GM04504 (cell line): ENCODE measurements around the gene TBC1D2B.
"Not testable (repeated sequence)": the region's sequence is repeated elsewhere in the genome, so short reads cannot be mapped to it uniquely, and the experiment has no call there.

Experiments used
- DNase-seq: peaks from one replicate; pipeline ENCODE4 v3.0.0-alpha.2; 2012; ENCODE audit warnings: low read depth

The TBC1D2B gene

DNA sequence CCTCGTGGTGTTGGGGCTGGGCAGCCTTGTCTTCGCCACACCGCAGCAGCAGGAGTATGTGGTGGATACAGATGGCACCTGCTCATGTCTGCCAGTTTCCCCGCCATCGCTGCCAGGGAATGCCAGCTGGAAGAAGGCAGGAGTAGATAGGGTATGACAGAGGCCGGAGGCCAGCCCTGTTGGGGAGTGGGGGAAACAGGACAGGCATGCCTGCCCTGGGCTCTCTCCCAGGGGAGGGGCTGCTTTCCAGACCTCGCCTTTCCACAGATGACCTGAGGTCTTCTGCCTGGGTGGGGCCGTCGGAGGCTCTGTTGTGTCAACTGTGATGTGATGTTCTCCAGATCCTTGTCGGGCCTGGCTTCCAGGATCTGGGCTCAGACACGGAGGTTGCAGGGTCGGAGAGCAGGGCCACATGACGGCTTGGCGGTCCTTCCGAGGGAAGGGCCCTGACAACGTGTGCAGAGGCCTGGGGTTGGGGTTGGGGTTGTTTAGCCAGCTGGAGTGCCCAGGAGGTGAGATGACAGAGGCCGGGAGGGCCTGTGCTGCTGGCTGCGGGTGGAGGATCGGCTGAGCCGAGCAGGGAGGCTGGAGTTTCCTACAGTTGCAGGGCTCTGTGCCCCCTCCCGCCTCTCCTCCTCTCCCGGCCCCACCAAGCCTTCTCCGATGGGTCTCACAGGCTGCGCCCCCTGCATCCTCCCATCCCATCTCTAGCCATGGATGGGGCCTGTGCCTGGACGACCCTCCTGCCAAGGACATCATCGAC is 102.0 kb downstream of the TBC1D2B start:
- no peak for DNase-seq

DNA sequence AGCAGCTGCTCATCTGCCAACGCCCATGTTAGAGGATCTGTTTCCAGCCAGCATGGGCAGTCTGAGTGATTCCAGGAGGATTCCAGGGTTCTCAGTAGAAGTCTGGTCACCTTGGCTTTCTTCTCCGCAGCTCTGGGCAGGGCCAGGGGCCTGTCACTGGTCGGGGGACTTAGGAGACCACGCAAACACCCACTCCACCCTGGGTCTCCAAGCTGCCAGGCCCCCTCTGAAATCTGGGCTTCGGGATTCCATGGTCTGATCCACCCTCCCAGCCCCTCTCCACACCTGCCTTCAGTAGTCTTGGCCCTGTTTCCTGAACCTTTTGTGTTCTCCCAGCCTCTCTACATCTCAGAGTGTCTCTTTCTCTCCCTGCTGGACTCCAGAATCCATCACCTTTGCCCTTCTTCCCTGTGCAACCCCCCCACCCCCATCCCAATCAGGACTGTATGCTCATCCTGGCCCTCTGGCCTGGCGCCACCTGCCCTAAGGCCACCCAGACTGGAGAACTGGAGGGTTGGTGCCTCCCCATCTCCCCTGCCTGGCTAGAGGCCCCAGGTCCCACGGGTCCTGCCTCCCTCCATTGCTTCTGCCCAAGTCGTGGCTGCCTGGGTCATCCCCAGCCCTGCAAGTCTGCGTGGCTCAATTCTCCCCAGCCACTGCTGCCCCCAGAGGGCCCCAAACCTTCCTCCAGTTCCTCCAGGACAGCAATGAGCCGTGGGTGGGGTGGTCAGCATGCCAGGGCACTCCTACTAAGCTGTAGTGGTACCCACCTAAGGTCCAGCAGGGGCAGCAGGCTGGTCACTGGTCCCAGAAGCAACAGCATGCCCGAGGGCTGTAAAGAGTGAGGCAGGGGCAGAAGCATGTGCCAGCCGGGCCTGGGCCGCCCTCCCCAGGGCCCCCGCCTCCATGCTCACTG is 102.8 kb downstream of the TBC1D2B start:
- no peak for DNase-seq

DNA sequence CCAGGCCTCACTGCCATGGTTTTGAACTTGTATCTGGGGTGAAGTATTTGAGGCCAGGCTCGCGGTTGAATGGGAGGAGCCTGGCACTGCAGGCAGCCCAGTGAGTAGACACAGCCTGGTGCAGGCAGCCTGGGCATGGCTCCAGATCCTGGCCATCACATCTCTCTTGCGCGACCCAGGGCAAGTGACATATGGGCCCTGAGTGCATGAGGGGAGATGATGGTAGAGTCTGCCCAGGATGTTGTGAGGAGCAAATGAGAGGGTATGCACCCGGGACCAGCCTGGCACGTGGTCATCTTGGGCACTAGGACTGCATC is 103.5 kb downstream of the TBC1D2B start:
- DNase-seq, result no peak

DNA sequence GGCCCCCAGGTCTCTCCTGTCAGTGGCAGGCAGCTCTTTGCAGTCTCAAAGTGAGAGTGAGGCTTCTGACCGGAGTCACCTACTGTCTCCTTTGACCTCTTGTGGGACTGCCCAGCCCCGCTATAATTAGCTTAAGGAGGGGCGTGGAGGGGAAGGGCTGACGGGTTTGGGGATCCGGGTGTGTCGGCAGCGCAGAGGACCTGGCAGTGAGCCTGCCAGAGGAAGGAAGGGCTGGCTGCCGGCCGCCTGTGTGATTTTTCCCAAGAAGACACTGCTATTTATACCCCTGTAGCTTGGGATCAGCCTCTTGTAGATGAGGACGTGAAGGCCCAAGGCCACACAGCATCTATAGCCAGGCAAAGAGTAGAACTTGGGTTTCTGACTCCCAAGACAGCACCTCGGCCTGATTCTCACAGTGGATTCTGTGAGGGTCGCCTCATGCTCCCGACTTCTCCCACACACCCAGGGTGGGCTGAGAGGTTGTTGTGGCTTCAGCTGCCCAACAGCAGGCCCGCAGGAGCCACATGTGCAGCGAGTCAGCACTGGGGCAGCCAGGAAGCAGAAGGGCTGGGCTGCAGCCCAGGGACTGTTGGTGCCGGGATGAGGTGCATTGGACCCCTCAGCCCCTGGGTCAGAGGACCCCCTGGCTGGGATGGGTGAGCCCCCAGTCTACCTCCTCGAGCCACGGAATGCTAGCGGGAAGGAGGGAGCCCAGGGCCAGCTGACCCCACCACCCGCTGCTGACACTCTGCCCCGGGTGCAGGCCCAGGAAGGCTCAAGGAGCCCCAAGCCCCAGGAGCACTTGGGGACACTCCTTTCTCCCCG is 104.0 kb downstream of the TBC1D2B start:
- not testable (repeated sequence) for DNase-seq

DNA sequence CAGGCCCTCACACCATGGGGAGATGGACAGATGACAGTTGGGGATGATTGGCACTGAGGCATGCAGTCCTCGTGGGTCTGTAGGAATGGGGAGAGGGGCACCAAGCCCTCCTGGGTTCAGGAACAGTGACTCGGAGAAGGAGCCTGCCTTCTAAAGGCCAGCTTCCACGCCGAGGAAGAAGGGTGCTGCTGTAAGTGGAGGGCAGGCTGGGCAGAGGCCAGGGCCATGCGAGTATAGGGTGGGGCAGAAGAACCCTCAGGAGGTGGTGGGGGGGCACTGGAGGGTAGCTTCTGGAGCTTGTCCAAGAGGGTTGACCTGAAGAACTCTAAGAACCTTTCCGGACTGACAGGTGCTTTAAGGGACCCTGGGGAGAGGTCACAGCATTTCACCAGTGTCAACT is 104.8 kb downstream of the TBC1D2B start:
- not testable (repeated sequence) for DNase-seq

DNA sequence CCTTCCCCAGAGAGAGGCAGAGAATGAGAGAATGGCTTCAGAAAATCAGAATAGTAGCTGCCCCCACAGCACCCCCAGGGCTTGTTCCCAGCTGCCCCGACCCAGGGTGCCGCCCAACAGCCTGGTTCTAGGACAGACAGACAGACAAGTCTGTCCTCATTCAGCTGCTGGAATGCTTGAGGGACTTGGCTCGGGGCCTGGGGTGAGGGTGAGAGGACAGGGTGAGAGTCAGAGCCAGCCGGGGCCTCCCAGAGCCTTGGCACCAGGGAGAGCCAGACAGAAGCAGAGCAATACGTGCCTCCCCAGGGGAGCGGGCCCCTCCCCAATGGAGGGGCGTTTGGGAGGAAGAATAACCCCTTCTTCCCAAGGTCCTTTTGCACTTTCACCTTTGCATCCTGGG is 105.6 kb downstream of the TBC1D2B start:
- not testable (repeated sequence) for DNase-seq

DNA sequence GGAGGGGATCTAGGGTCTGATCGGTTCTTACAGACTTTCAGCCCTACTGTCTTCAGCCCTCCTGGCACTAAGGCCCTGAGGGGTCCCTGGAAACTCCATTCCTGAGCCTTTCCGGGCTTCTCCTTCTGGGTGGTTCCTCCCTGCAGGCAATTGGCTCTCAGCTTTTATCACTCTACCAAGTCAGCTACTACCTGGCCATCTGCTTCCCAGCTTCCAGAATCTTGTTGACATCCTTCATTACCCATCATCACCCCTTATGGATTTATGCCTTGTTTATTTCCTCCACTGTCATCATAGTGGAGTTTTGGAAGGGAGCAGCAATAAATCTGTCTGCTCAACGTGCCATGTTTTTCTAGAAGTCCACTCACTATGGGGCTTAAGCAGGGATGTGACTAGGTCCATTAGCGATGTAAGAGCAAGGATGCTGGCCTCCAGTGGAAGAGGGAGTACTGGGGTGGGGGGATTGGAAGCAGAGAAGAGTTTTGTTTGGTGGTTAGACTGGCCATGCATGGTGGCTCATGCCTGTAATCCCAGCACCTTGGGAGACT is 106.6 kb downstream of the TBC1D2B start:
- not testable (repeated sequence) for DNase-seq

DNA sequence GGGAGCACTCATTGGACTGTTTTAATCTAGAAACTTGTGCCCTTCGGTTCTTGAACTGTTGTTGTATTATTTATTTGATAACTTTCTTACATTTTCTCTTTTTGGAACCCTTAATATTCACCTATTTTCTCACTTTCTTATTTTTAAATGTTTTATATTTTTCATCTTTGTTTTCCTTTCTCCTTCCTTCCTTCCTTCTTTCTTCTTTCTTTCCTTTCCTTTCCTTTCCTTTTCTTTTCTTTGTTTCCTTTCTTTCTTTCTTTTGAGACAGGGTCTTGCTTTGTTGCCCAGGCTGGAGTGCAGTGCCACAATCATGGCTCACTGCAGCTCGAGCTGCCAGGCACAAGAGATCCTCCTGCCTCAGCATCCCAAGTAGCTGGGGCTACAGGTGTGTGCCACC is 108.5 kb downstream of the TBC1D2B start:
- no peak for DNase-seq

DNA sequence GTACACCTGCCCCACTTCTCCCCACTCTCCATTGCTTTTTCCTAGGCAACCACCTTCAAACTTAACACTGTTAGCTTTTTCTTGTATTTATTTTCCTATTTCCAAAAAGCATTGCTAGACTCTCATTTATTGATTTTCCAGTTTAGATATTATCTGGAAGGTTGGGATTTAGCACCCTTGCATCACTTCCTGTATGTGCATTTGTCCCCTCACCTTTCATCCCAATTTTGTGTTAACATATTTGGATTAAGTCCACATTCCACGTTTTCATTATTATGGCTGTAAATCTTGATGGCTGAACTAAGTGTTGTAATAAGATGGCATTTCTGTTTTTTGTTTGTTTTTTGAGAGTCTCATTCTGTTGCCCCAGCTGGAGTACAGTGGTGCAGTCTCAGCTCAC is 109.7 kb downstream of the TBC1D2B start:
- no peak for DNase-seq

DNA sequence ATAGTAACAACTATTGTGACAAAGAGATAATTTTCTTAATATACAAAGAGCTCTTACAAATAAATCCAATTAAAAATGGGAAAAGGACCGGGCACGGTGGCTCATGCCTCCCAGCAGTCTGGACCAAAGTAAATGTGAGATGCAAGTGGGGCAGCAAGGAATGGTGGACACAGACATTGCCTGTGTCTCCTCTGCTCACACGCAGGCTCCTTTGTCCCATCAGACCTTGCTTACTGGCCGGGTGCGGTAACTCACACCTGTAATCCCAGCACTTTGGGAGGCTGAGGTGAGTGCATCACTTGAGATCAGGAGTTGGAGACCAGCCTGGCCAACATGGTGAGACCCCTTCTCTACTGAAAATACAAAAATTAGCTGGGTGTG is 110.3 kb downstream of the TBC1D2B start:
- not testable (repeated sequence) for DNase-seq

DNA sequence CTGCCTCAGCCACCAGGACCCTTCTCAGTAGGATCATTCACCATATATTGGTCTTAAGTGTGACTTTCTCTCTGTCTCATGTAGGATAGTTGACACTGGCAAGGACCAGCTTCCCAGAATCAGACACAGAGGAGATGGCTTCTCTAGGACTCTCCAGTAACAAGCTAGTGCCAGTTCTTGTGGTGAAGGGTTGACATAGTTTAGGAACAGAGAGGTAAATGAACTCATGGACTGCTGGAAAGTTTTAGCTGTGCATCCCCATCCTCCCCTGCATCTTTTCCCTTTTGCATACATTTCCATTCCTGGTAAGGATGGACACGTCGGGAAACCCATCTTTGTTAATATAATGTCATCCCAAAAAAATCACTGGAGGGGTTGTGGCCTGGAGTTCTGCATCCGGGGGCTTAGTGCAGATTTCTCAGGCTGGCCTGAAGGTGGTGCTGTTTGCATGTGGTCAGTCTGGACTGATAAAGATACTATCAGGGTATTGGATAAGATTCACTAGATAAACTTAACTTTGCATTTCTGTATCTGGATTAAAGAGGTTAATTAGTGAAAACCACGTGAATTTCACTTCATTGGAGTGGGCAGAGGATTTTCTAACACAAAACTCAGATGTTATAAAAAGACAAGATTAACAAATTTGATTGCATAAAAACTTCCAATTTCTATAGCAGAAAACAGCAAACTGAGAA is 110.8 kb downstream of the TBC1D2B start:
- no peak for DNase-seq

DNA sequence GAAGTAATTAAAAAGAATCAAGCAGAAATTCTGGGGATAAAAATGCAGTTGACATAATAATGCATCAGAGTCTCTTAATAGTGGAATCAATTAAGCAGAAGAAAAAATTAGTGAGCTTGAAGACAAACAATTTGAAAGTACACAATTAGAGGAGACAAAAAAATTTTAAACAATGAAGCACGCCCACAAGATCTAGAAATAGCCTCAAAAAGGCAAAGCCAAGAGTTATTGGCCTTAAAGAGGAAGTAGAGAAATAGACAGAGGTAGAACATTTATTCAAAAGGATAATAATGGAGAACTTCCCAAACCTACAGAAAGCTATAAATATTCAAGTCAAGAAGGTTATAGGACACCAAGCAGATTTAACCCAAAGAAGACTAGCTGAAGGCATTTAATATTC is 113.3 kb downstream of the TBC1D2B start:
- DNase-seq, result no peak

DNA sequence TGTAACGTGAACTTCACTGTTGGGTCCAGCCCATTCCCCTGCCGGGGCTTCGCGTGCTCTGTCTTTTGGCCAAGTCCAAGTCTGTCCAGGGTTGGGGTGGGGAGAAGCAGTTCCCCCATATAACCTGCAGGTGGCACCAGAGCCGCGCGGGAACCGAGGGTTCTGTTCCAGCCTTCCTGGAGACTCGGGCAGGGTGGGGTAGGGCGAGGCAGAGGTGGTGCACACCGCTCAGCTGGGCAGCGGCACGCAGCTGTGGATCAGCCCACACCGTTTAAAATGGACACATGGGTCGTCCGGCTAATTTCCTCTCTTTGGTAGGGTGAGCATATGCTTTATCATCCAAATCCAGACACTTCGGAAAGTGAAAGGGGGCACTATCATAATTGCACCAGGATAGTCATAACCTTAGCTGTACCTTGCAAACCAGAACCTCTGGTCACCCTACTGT is 118.1 kb downstream of the TBC1D2B start:
- DNase-seq, result no peak

DNA sequence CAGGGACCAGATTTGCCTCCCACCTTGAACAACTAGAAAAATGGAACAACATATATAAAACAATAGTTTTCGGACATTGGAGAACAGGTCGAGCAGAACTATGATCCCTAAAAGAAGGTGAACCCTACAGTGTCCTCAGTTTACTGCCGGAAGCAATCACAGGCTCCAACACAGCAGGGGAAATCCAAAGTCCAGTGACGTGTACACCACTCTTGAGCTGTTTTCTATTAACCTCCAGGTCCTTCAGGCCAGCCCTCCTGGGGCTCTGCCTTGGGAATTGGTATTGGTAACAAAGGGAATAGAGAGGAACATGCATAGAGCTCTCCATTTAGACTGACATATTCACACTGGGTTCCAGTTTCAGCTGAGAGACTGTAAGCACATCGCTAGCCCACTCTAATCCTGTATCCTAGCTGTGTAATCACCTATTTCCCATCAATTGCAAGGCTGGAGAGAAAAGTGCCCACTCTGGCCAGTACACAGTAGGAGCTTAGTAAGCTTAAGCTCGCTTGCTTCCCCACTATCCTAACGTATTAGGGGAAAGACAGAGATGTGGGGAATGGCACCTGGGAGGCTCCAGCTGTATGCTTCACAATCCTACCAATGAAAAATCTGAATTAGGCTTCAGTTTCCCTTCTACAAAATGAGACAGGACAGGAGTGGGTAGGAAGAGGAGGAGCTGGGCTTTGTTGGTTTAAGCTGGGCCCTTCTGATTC is 118.6 kb downstream of the TBC1D2B start:
- DNase-seq, result not testable (repeated sequence)

DNA sequence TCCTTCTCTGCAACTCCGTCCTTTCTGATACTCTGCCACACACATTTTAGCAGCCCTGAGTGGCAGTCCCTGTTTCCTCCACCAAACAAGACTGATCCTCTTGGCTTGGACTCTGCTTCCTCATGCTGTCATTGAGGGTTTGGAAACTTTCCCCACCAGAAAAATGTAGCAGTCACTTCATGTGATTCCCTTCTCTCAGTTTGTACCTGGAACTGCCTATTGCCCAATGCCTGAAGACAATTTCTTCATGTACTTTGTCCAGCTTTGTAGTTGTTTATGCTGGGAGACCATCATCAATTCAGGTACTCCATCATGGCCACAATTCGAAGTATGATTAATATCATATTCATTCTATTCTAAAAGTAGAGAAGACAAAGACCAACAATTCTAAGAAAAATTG is 119.5 kb downstream of the TBC1D2B start:
- not testable (repeated sequence) for DNase-seq

DNA sequence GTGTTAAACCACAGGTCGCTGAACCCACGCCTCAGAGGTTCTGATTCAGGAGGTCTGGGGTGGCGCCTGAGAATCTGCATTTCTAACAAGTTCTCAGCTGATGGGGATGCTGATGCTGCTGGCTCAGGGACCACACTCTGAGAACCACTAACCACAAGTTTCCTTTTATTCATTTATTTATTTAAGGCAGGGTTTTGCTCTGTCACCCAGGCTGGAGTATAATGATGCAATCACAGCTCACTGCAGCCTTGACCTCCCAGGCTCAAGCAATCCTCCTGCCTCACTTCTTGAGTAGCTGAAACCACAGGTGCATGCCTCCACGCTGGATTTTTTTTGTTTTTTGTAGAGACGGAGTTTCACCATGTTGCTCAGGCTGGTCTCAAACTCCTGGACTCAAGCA is 123.6 kb downstream of the TBC1D2B start:
- DNase-seq, result not testable (repeated sequence)

DNA sequence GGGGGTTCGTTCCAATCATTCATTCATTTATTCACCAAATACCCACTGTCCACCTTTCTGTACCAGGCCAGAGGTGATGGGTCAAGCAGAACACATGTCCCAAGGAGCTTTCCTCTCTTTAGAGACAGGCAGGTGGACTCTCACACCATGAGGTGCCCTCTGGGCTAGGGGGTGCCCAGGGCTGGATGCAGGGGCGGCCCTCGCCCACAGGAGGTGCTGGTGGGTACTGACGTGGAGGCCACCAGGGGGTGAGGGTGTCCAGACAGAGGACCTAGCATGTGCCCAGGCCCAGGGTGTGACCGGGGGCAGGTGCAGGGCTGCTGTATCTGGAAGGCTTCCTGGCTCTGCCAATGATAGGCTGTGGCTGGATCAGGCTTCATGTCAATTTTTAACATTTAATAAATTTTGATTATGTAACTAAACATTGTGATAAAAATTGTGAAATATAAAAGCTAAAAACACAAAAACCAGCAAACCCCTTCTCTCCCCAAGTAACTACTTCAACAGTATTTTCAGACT is 124.5 kb downstream of the TBC1D2B start:
- DNase-seq, result not testable (repeated sequence)

DNA sequence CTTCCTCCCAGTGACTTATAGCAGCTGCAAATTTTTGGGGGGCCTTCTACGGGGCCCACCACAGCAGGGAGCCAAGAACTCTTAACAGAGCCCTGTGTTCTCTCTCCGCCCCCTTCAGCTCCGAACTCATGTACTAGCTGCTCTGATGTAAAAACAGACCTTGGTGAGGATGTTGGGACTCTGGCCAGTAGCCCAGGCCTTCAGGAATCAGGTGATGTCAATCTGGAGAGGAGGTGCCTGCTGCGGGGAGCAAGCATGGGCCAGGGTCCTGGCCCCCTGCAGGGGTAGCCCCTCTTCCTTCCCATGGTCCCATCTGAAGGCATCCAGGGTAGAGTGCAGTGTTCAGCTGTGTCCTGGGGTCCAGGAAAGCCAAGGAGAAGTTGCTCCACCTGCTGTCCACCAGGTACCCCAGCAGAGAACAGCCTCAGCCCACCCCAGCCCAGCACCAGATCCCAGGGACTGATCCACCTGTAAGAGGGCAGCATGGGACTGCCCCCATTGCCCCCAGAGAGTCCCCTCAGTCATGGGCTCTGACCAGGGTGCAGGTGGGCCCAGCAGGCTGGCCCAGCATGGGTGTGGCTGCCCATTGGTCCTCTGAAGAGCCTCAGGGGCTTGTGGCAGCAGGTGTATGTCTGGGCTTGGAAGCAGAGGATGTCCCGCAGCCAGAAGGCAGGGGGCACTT is 126.3 kb downstream of the TBC1D2B start:
- DNase-seq, result not testable (repeated sequence)

DNA sequence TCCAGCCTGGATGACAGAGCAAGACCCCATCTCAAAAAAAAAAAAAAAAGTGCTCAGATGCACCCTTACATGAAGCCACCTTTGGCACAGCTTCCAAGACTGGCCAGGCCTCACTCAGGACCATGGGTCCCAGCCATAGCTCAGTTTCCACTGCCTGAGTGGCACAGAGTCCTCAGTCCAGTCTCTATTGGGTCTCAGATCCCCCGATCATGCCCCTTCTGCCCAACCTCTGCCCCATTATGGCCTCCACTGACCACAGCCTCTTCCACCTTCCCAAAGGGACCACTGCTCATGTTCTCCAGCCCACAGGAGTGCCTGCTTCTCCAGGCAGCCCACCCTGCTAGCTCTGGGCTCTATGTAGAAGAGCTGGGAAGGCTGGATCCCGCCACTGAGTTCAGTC is 127.0 kb downstream of the TBC1D2B start:
- not testable (repeated sequence) for DNase-seq

DNA sequence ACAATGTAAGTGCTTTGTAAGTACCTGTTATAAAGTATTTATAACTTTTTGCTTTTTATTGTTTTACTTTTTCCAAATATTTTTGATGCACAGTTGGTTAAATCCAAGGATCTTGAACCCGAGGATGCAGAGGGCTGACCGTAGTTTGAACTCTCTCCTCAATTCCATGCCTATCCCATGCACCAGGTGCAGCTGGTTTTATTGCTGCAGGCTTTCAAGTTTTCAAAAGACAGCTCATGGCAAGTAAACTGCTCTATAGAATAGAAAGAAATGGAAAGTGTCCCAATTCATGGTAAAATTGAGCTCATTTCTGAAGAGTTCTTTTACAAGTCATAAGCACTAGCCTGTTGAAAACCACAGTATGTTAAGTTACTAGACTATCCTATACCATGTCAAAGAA is 131.9 kb downstream of the TBC1D2B start:
- no peak for DNase-seq
